H1 (cell line): ENCODE data around the gene SPAG16. TPM values are rescaled to one million over a fixed set of nuclear protein-coding genes. Genes with fewer than 3 reads are reported as not detected.

Source experiments
- CTCF ChIA-PET: fragments of 300-600 bp; sonication (Branson Sonifier 250); formaldehyde crosslinking; loops from one replicate; lab custom pipeline; 2021; ENCODE audit not compliant: partially characterized antibody; lab: Charles Lee
- POLR2A ChIA-PET: fragments of 300-600 bp; sonication (Branson Sonifier 250); formaldehyde crosslinking; loops from one replicate; lab custom pipeline; 2021; ENCODE audit warnings: inconsistent platforms; ENCODE audit not compliant: partially characterized antibody; lab: Charles Lee
- DNase-seq, 2 experiments: peaks; one replicate each; pipeline versions ENCODE4 v3.0.0 to v3.0.0-alpha.2; 2010 to 2022; ENCODE audit warnings: low spot score in 2 of 2, low read depth in 1 of 2, mixed read lengths in 1 of 2
- FAIRE-seq: peaks from 2 replicates; lab custom pipeline; 2011; peaks lifted over from hg19 to GRCh38; lab: Jason Lieb, UNC
- H2AFZ ChIP-seq: 2 replicates; pipeline ENCODE4 v1.8.1; 2012; ENCODE audit warnings: low read length, inconsistent platforms
- H2AK5ac ChIP-seq: 2 replicates; pipeline ENCODE4 v1.6.1; 2013; ENCODE audit warnings: low read depth, low read length
- H2BK120ac ChIP-seq: replicated peaks from 2 replicates; pipeline ENCODE3; 2013; ENCODE audit warnings: low read depth, low read length, inconsistent platforms
- H2BK12ac ChIP-seq: 2 replicates; pipeline ENCODE4 v1.6.1; 2013; ENCODE audit warnings: low read depth, low read length
- H2BK15ac ChIP-seq: 2 replicates; pipeline ENCODE4 v1.6.1; 2013; ENCODE audit warnings: low read length
- H2BK20ac ChIP-seq: 2 replicates; pipeline ENCODE4 v1.6.1; 2013; ENCODE audit warnings: low read length
- H2BK5ac ChIP-seq: 2 replicates; pipeline ENCODE4 v1.6.1; 2013; ENCODE audit warnings: low read depth, low read length
- H3K14ac ChIP-seq: 2 replicates; pipeline ENCODE4 v1.6.1; 2013; ENCODE audit warnings: inconsistent platforms; ENCODE audit not compliant: insufficient read length
- H3K18ac ChIP-seq: 2 replicates; pipeline ENCODE4 v1.6.1; 2013; ENCODE audit warnings: low read length; ENCODE audit errors: extremely low read depth
- H3K23ac ChIP-seq: 2 replicates; pipeline ENCODE4 v1.6.1; 2013; ENCODE audit warnings: inconsistent platforms; ENCODE audit not compliant: insufficient read length
- H3K23me2 ChIP-seq: 2 replicates; pipeline ENCODE4 v1.6.1; 2013; ENCODE audit warnings: low read depth, low read length
- H3K27ac ChIP-seq: 2 replicates; pipeline ENCODE4 v1.6.1; 2011; ENCODE audit warnings: low read depth, low read length, inconsistent platforms
- H3K27me3 ChIP-seq, 4 experiments: replicated peaks in 1 of 4; 1 replicate in 1 of 4; 2 replicates in 3 of 4; pipeline versions ENCODE4 v1.6.1 to v1.8.1; 2011 to 2013; ENCODE audit warnings: low read length in 3 of 4, mild to moderate bottlenecking in 3 of 4, inconsistent platforms in 2 of 4, mixed read lengths in 2 of 4, moderate library complexity in 1 of 4; ENCODE audit not compliant: control insufficient read depth in 3 of 4, insufficient read depth in 3 of 4; ENCODE audit errors: extremely low read depth in 1 of 4
- H3K36me3 ChIP-seq, 4 experiments: 2 replicates each; pipeline versions ENCODE4 v1.6.1 to v1.8.1; 2011 to 2013; ENCODE audit warnings: mild to moderate bottlenecking in 4 of 4, low read length in 3 of 4, moderate library complexity in 2 of 4, control low read depth in 1 of 4, inconsistent platforms in 1 of 4; ENCODE audit not compliant: insufficient read depth in 4 of 4, control insufficient read depth in 2 of 4
- H3K4ac ChIP-seq: replicated peaks from 2 replicates; pipeline ENCODE3; 2013; ENCODE audit warnings: low read length, low read depth, mixed read lengths, inconsistent platforms; ENCODE audit not compliant: insufficient read length
- H3K4me1 ChIP-seq, 4 experiments: replicated peaks in 1 of 4; 1 replicate in 1 of 4; 2 replicates in 3 of 4; pipeline versions ENCODE4 v1.6.1 to v1.8.1; 2011 to 2013; ENCODE audit warnings: low read length in 3 of 4, inconsistent platforms in 2 of 4, mixed read lengths in 1 of 4; ENCODE audit not compliant: insufficient read depth in 4 of 4, control insufficient read depth in 3 of 4
- H3K4me2 ChIP-seq, 2 experiments: 2 replicates each; pipeline versions ENCODE4 v1.6.1 to v1.8.1; 2011 to 2013; ENCODE audit warnings: low read depth in 2 of 2, low read length in 2 of 2, control low read depth in 1 of 2, inconsistent platforms in 1 of 2, mild to moderate bottlenecking in 1 of 2; ENCODE audit not compliant: insufficient read depth in 1 of 2
- H3K4me3 ChIP-seq, 4 experiments: fragments of 200-600, 300-600 bp in 1 of 4; sonication (generic), shearing (Covaris generic), sonication (Bioruptor Twin) in 1 of 4; 2 replicates each; pipeline versions ENCODE4 v1.5.1 to v1.8.1; 2011 to 2016; ENCODE audit warnings: low read length in 4 of 4, low read depth in 3 of 4, control low read depth in 2 of 4, inconsistent platforms in 2 of 4, mild to moderate bottlenecking in 2 of 4, mixed read lengths in 1 of 4, moderate library complexity in 1 of 4; ENCODE audit not compliant: insufficient read depth in 2 of 4; ENCODE audit errors: extremely low read depth in 1 of 4
- H3K56ac ChIP-seq: replicated peaks from 2 replicates; pipeline ENCODE3; 2013; ENCODE audit warnings: low read depth, mild to moderate bottlenecking, mixed read lengths, low read length, inconsistent platforms; ENCODE audit not compliant: insufficient read length
- H3K79me1 ChIP-seq: 2 replicates; pipeline ENCODE4 v1.6.1; 2013; ENCODE audit warnings: low read depth, low read length, control low read depth
- H3K79me2 ChIP-seq, 2 experiments: 2 replicates each; pipeline versions ENCODE4 v1.6.1 to v1.8.1; 2012 to 2013; ENCODE audit warnings: low read length in 2 of 2, mild to moderate bottlenecking in 2 of 2, inconsistent platforms in 1 of 2; ENCODE audit not compliant: insufficient read depth in 2 of 2, control insufficient read depth in 1 of 2
- H3K9ac ChIP-seq, 4 experiments: replicated peaks in 1 of 4; 1 replicate in 1 of 4; 2 replicates in 3 of 4; pipeline versions ENCODE4 v1.6.1 to v1.8.1; 2011 to 2013; ENCODE audit warnings: low read depth in 3 of 4, low read length in 3 of 4, control low read depth in 2 of 4, mild to moderate bottlenecking in 2 of 4, moderate library complexity in 2 of 4, inconsistent platforms in 1 of 4; ENCODE audit errors: extremely low read depth in 1 of 4
- H3K9me3 ChIP-seq, 2 experiments: 2 replicates each; pipeline versions ENCODE4 v1.6.1 to v1.8.1; 2012 to 2013; ENCODE audit warnings: mild to moderate bottlenecking in 2 of 2, moderate library complexity in 2 of 2, control low read depth in 1 of 2, inconsistent platforms in 1 of 2, low read depth in 1 of 2, low read length in 1 of 2, mixed read lengths in 1 of 2; ENCODE audit not compliant: insufficient read depth in 2 of 2
- H4K20me1 ChIP-seq, 2 experiments: replicated peaks in 1 of 2; 2 replicates each; pipeline versions ENCODE3 to v1.8.1; 2011 to 2013; ENCODE audit warnings: inconsistent platforms in 2 of 2, low read length in 2 of 2, mild to moderate bottlenecking in 1 of 2; ENCODE audit not compliant: insufficient read depth in 2 of 2, control insufficient read depth in 1 of 2
- H4K5ac ChIP-seq: 2 replicates; pipeline ENCODE4 v1.6.1; 2013; ENCODE audit warnings: low read length, low read depth, mixed read lengths, inconsistent platforms; ENCODE audit not compliant: insufficient read length
- H4K8ac ChIP-seq: 2 replicates; pipeline ENCODE4 v1.8.0; 2013; ENCODE audit warnings: mild to moderate bottlenecking, moderate library complexity, low read length, inconsistent platforms; ENCODE audit not compliant: insufficient read depth; ENCODE audit errors: extremely low read depth
- H4K91ac ChIP-seq: replicated peaks from 2 replicates; pipeline ENCODE3; 2013; ENCODE audit warnings: low read length, mixed read lengths, inconsistent platforms; ENCODE audit not compliant: insufficient read length
- ASH2L ChIP-seq: fragments of 200-600, 300-600 bp; sonication (generic); IDR thresholded peaks from one replicate; pipeline ENCODE4 v1.7.1; 2017; ENCODE audit warnings: low read length
- BRCA1 ChIP-seq: IDR thresholded peaks from 2 replicates; pipeline ENCODE4 v1.6.1; 2012; ENCODE audit warnings: low read depth, low read length, improper control_type of control experiment
- CHD1 ChIP-seq: IDR thresholded peaks from 2 replicates; pipeline ENCODE4 v1.6.1; 2012; ENCODE audit warnings: low read depth, low read length, improper control_type of control experiment
- CHD2 ChIP-seq: IDR thresholded peaks from 2 replicates; pipeline ENCODE4 v1.6.1; 2012; ENCODE audit warnings: low read length, improper control_type of control experiment
- EZH2 ChIP-seq: fragments of 200-600 bp; sonication (generic); IDR thresholded peaks from 2 replicates; pipeline ENCODE4 v1.7.1; 2012; ENCODE audit warnings: low read depth, mild to moderate bottlenecking, moderate library complexity, low read length, inconsistent platforms; ENCODE audit not compliant: severe bottlenecking
- FOSL1 ChIP-seq: IDR thresholded peaks from 2 replicates; pipeline ENCODE4 v1.6.1; 2011; ENCODE audit warnings: mild to moderate bottlenecking, low read depth, low read length, moderate library complexity; ENCODE audit not compliant: insufficient read depth
- NANOG ChIP-seq: IDR thresholded peaks from 2 replicates; pipeline ENCODE4 v1.6.1; 2011; ENCODE audit warnings: low read length, low read depth, mild to moderate bottlenecking, inconsistent platforms; ENCODE audit not compliant: insufficient read depth, poor library complexity, severe bottlenecking
- SAP30 ChIP-seq: fragments of 300-600 bp; sonication (generic); IDR thresholded peaks from 2 replicates; pipeline ENCODE4 v1.7.1; 2012; ENCODE audit warnings: low read length, moderate library complexity, mild to moderate bottlenecking, inconsistent platforms; ENCODE audit not compliant: insufficient read depth, insufficient replicate concordance
- SP2 ChIP-seq: IDR thresholded peaks from 2 replicates; pipeline ENCODE4 v1.6.1; 2012; ENCODE audit warnings: mild to moderate bottlenecking, low read length, inconsistent platforms
- SRF ChIP-seq: IDR thresholded peaks from 2 replicates; pipeline ENCODE4 v1.6.1; 2011; ENCODE audit warnings: mild to moderate bottlenecking, low read depth, low read length, moderate library complexity
- TAF7 ChIP-seq: optimal IDR thresholded peaks from 2 replicates; pipeline ENCODE3; 2011; ENCODE audit warnings: low read depth, mild to moderate bottlenecking, inconsistent platforms, low read length, moderate library complexity, borderline replicate concordance
- WGBS, 2 experiments: shearing (Covaris generic) in 1 of 2; methylation state at CpG; one replicate each; pipeline versions ENCODE4 v1.1.6 to v1.1.7; 2013 to 2015; ENCODE audit warnings: low lambda C conversion rate in 2 of 2, mixed read lengths in 2 of 2, inconsistent platforms in 1 of 2, low coverage in 1 of 2, missing lambda C conversion rate in 1 of 2; ENCODE audit not compliant: insufficient replicate concordance in 2 of 2, insufficient coverage in 1 of 2, insufficient read length in 1 of 2; ENCODE audit errors: extremely low coverage in 1 of 2, missing lambda C conversion rate in 1 of 2; 5-methylcytosine and 5-hydroxymethylcytosine counted together
- polyA plus RNA-seq, 7 experiments: library from polyadenylated mRNA; depleted of rRNA in 3 of 7; stranded (reverse) in 5 of 7; unstranded in 2 of 7; fragments of >200 nt in 5 of 7; fragments of 200-250 nt in 2 of 7; gene quantifications; 1 replicate in 5 of 7; 2 replicates in 1 of 7; 4 replicates in 1 of 7; pipeline versions ENCODE4 v1.2.1 to v1.2.3, GENCODE V29; 2011 to 2013; ENCODE audit warnings: missing spikeins in 2 of 7, mixed read lengths in 2 of 7
- total RNA-seq: library from RNA; stranded (reverse); fragmentation: NEBNext Ultra II Directional; extraction: Animal tissue kit (Norgen Biotek cat#: 25700); gene quantifications from 2 replicates; pipeline ENCODE4 v1.2.1, GENCODE V29; 2021
- TF ChIP-seq, protein P1 (sequence below): IDR thresholded peaks from 2 replicates; pipeline ENCODE4 v1.6.1; 2012; ENCODE audit warnings: inconsistent platforms
- TF ChIP-seq, protein P2 (sequence below): IDR thresholded peaks from 2 replicates; pipeline ENCODE4 v1.6.1; 2011; ENCODE audit warnings: low read length, improper control_type of control experiment

The SPAG16 gene
- total and polyA plus RNA-seq, 2 of the 8 experiments (the other 6 are each of a cell fraction or from before 2014, with no cell fraction given): 6.0 to 14.9 TPM

DNA sequence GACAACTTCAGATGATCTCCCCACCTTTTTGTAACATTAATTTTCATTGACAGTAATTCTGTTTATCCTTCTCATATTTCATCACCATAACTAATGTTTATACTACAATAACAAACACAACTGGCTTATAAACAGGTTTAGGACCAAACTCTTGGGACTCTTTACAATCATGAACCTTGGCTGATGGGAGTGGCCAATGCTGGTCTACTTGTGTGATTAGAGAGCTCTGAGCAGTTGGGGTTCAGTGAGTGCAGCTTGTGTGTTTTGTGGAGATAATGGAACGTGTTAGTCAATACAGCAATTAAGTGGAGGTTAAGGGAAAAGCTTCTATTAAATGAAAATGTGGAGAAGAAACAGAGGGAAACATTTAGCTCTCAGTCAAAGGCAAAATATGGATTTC lies 207.1 kb downstream of the SPAG16 start:
- H3K79me2 ChIP-seq: no peaks in the 10 kb centered on the region
- no peak overlapping the region for H2BK15ac ChIP-seq
- H4K8ac ChIP-seq: no peak overlapping the region
- H3K27ac ChIP-seq: no peak overlapping the region
- no peak for DNase-seq
- CTCF ChIA-PET: interaction anchor here (0.7 kb wide), 1 partner anchor 225 kb away, joined by 3 read pairs; no protein-coding TSS in a partner anchor
- H3K9ac ChIP-seq: no peak overlapping the region
- no peak overlapping the region for H3K23ac ChIP-seq
- H2AK5ac ChIP-seq: no peak overlapping the region
- no peak overlapping the region for H3K14ac ChIP-seq
- no peak overlapping the region for H2BK12ac ChIP-seq
- no peaks in the 10 kb centered on the region for H4K20me1 ChIP-seq
- no peak overlapping the region for H3K4me3 ChIP-seq
- H2BK120ac ChIP-seq: no peak overlapping the region
- H3K9me3 ChIP-seq: no peaks in the 10 kb centered on the region
- no peak overlapping the region for H2BK5ac ChIP-seq
- no peak overlapping the region for H3K18ac ChIP-seq
- no peak for FAIRE-seq
- H3K4me1 ChIP-seq: no peaks in the 10 kb centered on the region
- POLR2A ChIA-PET: no interaction called here
- no peak overlapping the region for H4K5ac ChIP-seq
- no peaks in the 10 kb centered on the region for H3K36me3 ChIP-seq
- H4K91ac ChIP-seq: no peak overlapping the region
- no peak overlapping the region for H3K4me2 ChIP-seq
- no peak overlapping the region for H3K56ac ChIP-seq
- no peak overlapping the region for H3K4ac ChIP-seq
- no peak overlapping the region for H2AFZ ChIP-seq
- H3K27me3 ChIP-seq: no peaks in the 10 kb centered on the region
- no peak overlapping the region for H2BK20ac ChIP-seq
- no peaks in the 10 kb centered on the region for H3K23me2 ChIP-seq
- no peaks in the 10 kb centered on the region for H3K79me1 ChIP-seq
- WGBS, 2 experiments: 88% methylated on average over 1 of the region's 1 CpG; no CpG with 5 or more reads in 1 of the 2 experiments
- TF ChIP-seq FOSL1 (no peak), ASH2L (no peak), EZH2 (no peak), CHD2 (no peak), NANOG (no peak), SAP30 (no peak), SRF (no peak), TAF7 (no peak), BRCA1 (no peak), CHD1 (no peak), SP2 (no peak)
- TF ChIP-seq, protein P1, sequence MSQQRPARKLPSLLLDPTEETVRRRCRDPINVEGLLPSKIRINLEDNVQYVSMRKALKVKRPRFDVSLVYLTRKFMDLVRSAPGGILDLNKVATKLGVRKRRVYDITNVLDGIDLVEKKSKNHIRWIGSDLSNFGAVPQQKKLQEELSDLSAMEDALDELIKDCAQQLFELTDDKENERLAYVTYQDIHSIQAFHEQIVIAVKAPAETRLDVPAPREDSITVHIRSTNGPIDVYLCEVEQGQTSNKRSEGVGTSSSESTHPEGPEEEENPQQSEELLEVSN: no peak
- TF ChIP-seq, protein P2, sequence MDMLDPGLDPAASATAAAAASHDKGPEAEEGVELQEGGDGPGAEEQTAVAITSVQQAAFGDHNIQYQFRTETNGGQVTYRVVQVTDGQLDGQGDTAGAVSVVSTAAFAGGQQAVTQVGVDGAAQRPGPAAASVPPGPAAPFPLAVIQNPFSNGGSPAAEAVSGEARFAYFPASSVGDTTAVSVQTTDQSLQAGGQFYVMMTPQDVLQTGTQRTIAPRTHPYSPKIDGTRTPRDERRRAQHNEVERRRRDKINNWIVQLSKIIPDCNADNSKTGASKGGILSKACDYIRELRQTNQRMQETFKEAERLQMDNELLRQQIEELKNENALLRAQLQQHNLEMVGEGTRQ: no peak
